ENCODE results near the gene CD53.
"Not testable (repeated sequence)": the region's sequence is repeated elsewhere in the genome, so short reads cannot be mapped to it uniquely, and the experiment has no call there.

CD53 gene

GRCh38 chr1:110872745-110873720 lies at the start of gene CD53:
Gene CD53 (plus strand): TSS chr1:110873148. CDS start chr1:110891409, 18,261 bp downstream.
- no peak for DNase-seq

- no peak for DNase-seq
Measured at GRCh38 chr1:110824192-110824591, 48.8 kb upstream of the CD53 start.

GRCh38 chr1:110829955-110830553 lies 42.9 kb upstream of the CD53 start:
- DNase-seq, result peak; percentile 5

GRCh38 chr1:110833779-110834178 lies 39.2 kb upstream of the CD53 start:
- DNase-seq, result not testable (repeated sequence)

GRCh38 chr1:110846861-110847260 lies 26.1 kb upstream of the CD53 start:
- DNase-seq, result no peak

GRCh38 chr1:110850145-110850544 lies 22.8 kb upstream of the CD53 start:
- no peak for DNase-seq

- no peak for DNase-seq
Measured at GRCh38 chr1:110850627-110851026, 22.3 kb upstream of the CD53 start.

- DNase-seq, result no peak
Measured at GRCh38 chr1:110853135-110853534, 19.8 kb upstream of the CD53 start.

GRCh38 chr1:110856410-110856809 lies 16.5 kb upstream of the CD53 start:
- no peak for DNase-seq

GRCh38 chr1:110857964-110858948 lies 14.7 kb upstream of the CD53 start:
- DNase-seq, result no peak

GRCh38 chr1:110859062-110859461 lies 13.9 kb upstream of the CD53 start:
- DNase-seq, result no peak

GRCh38 chr1:110860174-110860573 lies 12.8 kb upstream of the CD53 start:
- DNase-seq, result no peak

- not testable (repeated sequence) for DNase-seq
Measured at GRCh38 chr1:110860620-110861019, 12.3 kb upstream of the CD53 start.

GRCh38 chr1:110861942-110862341 lies 11.0 kb upstream of the CD53 start:
- not testable (repeated sequence) for DNase-seq

GRCh38 chr1:110864287-110864686 lies 8.7 kb upstream of the CD53 start:
- no peak for DNase-seq

- DNase-seq, result no peak
Measured at GRCh38 chr1:110870721-110871388, 2.1 kb upstream of the CD53 start.

GRCh38 chr1:110872366-110872744 lies 593 bp upstream of the CD53 start:
- no peak for DNase-seq

GRCh38 chr1:110873856-110874255 lies 908 bp downstream of the CD53 start:
- DNase-seq, result no peak

- DNase-seq, result no peak
Measured at GRCh38 chr1:110874324-110875215, 1.6 kb downstream of the CD53 start.

GRCh38 chr1:110875216-110875731 lies 2.3 kb downstream of the CD53 start:
- DNase-seq, result no peak

- DNase-seq, result no peak
Measured at GRCh38 chr1:110876748-110877341, 3.9 kb downstream of the CD53 start.
